Transverse colon (tissue), 4 donors: ENCODE measurements around the gene HNRNPH3. TPM values are rescaled to one million over a fixed set of nuclear protein-coding genes. Genes with fewer than 3 reads are reported as not detected.

Source experiments
- DNase-seq: peaks from one replicate; pipeline ENCODE4 v3.0.0-alpha.2; 2019
- H3K27ac ChIP-seq, 4 donors: fragments of 200-600 bp; sonication (generic); 2 replicates each; pipeline ENCODE4 v1.5.1; 2016 to 2018; ENCODE audit warnings: inconsistent platforms in 4 of 4
- H3K27me3 ChIP-seq: fragments of 200-600 bp; sonication (generic); 2 replicates; pipeline ENCODE4 v1.5.1; 2017; ENCODE audit warnings: inconsistent platforms
- H3K36me3 ChIP-seq, 4 donors: fragments of 200-600 bp; sonication (generic); 2 replicates each; pipeline ENCODE4 v1.5.1; 2017 to 2019; ENCODE audit warnings: inconsistent platforms in 4 of 4
- H3K4me1 ChIP-seq, 4 donors: fragments of 200-600 bp; sonication (generic); 2 replicates each; pipeline ENCODE4 v1.5.1; 2017 to 2020; ENCODE audit warnings: inconsistent platforms in 4 of 4
- H3K4me3 ChIP-seq, 4 donors: fragments of 200-600 bp; sonication (generic); 1 replicate in 1 of 4; 2 replicates in 3 of 4; pipeline versions ENCODE4 v1.5.1 to v1.6.1; 2017 to 2019; ENCODE audit warnings: inconsistent platforms in 4 of 4
- H3K9me3 ChIP-seq, 2 donors: fragments of 200-600 bp; sonication (generic); 2 replicates each; pipeline ENCODE4 v1.5.1; 2017 to 2019; ENCODE audit warnings: inconsistent platforms in 2 of 2
- CTCF ChIP-seq, 5 experiments: fragments of 200-600 bp in 3 of 5; fragments of 450-650 bp in 2 of 5; sonication (generic) in 3 of 5; IDR thresholded peaks; 1 replicate in 2 of 5; 2 replicates in 3 of 5; pipeline ENCODE4 v1.5.1; 2016 to 2017; ENCODE audit warnings: antibody characterized with exemption in 5 of 5, inconsistent platforms in 3 of 5, mild to moderate bottlenecking in 2 of 5, moderate library complexity in 1 of 5
- EP300 ChIP-seq: sonication (generic); formaldehyde crosslinking; IDR thresholded peaks from one replicate; pipeline ENCODE4 v1.6.1; 2017; ENCODE audit warnings: antibody characterized with exemption, low read depth
- POLR2A ChIP-seq: fragments of 450-650 bp; IDR thresholded peaks from one replicate; pipeline ENCODE4 v1.6.1; 2016; ENCODE audit warnings: antibody characterized with exemption, mild to moderate bottlenecking, moderate library complexity
- POLR2AphosphoS5 ChIP-seq, 3 donors: sonication (generic); formaldehyde crosslinking; IDR thresholded peaks; one replicate each; pipeline ENCODE4 v1.6.1; 2016; ENCODE audit warnings: antibody characterized with exemption in 3 of 3
- WGBS, 2 donors: methylation state at CpG; one replicate each; pipeline ENCODE4 v1.1.5; 2018; ENCODE audit warnings: low coverage in 1 of 2; 5-methylcytosine and 5-hydroxymethylcytosine counted together
- in situ Hi-C, 4 donors: fragments of 200-750 bp; cut with MboI; loops; one replicate each; pipeline versions ENCODE4 v1.15.0 to v1.15.1; 2017; ENCODE audit warnings: low sequenced_read_pairs in 3 of 4, low pct_ligation_motif_present in 1 of 4, low pct_unique_long_range_greater_than_20kb in 1 of 4
- intact Hi-C: fragments of 100-400 bp; cut with DNase I; formaldehyde crosslinking; loops from one replicate; pipeline ENCODE4 v1.15.1; 2023; ENCODE audit warnings: low total_unique reads
- total RNA-seq, 4 donors: library from RNA; depleted of rRNA; stranded (reverse); fragments of >200 nt; gene quantifications; one replicate each; pipeline ENCODE4 v1.1.0, GENCODE V29; 2016

Gene HNRNPH3
- total RNA-seq, 4 donors from 2014 or later: 8.2 to 89.4 (median 57.1) TPM

- 68 to 86% methylated on average over 3 of the region's 3 CpGs for WGBS, 2 donors
- no peak for DNase-seq
- H3K27ac ChIP-seq: no peak overlapping the region
These were observed 32.4 kb downstream of the HNRNPH3 start for GRCh38 chr10:68364101-68364886.

GRCh38 chr10:68365611-68366010, 33.7 kb downstream of the HNRNPH3 start:
- Histone ChIP-seq H3K27me3 (no peaks in the 10 kb centered on the region), H3K4me1 (no peaks in the 10 kb centered on the region), H3K4me3 (no peak overlapping the region), H3K9me3 (no peaks in the 10 kb centered on the region), H3K27ac (no peak overlapping the region), H3K36me3 (peaks cover 0 to 41% (median 16%) of the 10 kb centered on the region in 4 donors)
- 68 to 72% methylated on average over 2 of the region's 2 CpGs for WGBS, 2 donors
- no peak for DNase-seq
- intact Hi-C loops (no loop called here), in situ Hi-C loops (no loop called here)
- TF ChIP-seq EP300: no peak

More at GRCh38 chr10:68364101-68364886, 32.4 kb downstream of the HNRNPH3 start:
- Histone ChIP-seq H3K9me3 (no peaks in the 10 kb centered on the region), H3K36me3 (peaks cover 0 to 30% (median 14%) of the 10 kb centered on the region in 4 donors), H3K27me3 (no peaks in the 10 kb centered on the region), H3K4me1 (no peaks in the 10 kb centered on the region), H3K4me3 (no peak overlapping the region)
- in situ Hi-C loops (no loop called here), intact Hi-C loops (no loop called here)
- TF ChIP-seq POLR2AphosphoS5 (IDR thresholded peaks at IDR 0.05) (no peak), CTCF (IDR thresholded peaks at IDR 0.05) (no peak), EP300 (no peak), POLR2A (no peak)

GRCh38 chr10:68366600-68366999, 34.7 kb downstream of the HNRNPH3 start:
- no peak for TF ChIP-seq POLR2AphosphoS5 (IDR thresholded peaks at IDR 0.05)
- TF ChIP-seq POLR2A: no peak
- TF ChIP-seq EP300: no peak
- no peak for TF ChIP-seq CTCF (IDR thresholded peaks at IDR 0.05)
- Histone ChIP-seq H3K9me3 (no peaks in the 10 kb centered on the region), H3K36me3 (peaks cover 0 to 50% (median 19%) of the 10 kb centered on the region in 4 donors), H3K4me1 (no peaks in the 10 kb centered on the region), H3K4me3 (no peak overlapping the region), H3K27me3 (no peaks in the 10 kb centered on the region), H3K27ac (no peak overlapping the region)
- WGBS, 2 donors: 98% methylated on average over 5 of the region's 5 CpGs
- no peak for DNase-seq
- intact Hi-C loops (no loop called here), in situ Hi-C loops (no loop called here)

GRCh38 chr10:68367121-68367520, 35.3 kb downstream of the HNRNPH3 start:
- Histone ChIP-seq H3K4me3 (no peak overlapping the region), H3K4me1 (no peaks in the 10 kb centered on the region), H3K27ac (no peak overlapping the region), H3K9me3 (no peaks in the 10 kb centered on the region), H3K36me3 (peaks cover 0 to 50% (median 19%) of the 10 kb centered on the region in 4 donors), H3K27me3 (no peaks in the 10 kb centered on the region)
- intact Hi-C loops: no loop called here
- in situ Hi-C loops: no loop called here
- DNase-seq: no peak
- TF ChIP-seq CTCF (IDR thresholded peaks at IDR 0.05) (no peak), EP300 (no peak), POLR2AphosphoS5 (IDR thresholded peaks at IDR 0.05) (no peak), POLR2A (no peak)
- WGBS, 2 donors: 88 to 100% methylated on average over 1 to 2 of the region's 2 CpGs

GRCh38 chr10:68371604-68372003, 39.7 kb downstream of the HNRNPH3 start:
- no peak for DNase-seq
- intact Hi-C loops (no loop called here), in situ Hi-C loops (no loop called here)
- no peak for TF ChIP-seq CTCF (IDR thresholded peaks at IDR 0.05)
- H3K36me3 ChIP-seq: peaks cover 0 to 71% (median 13%) of the 10 kb centered on the region in 4 donors
- no peaks in the 10 kb centered on the region for H3K4me1 ChIP-seq
- no peak overlapping the region for H3K4me3 ChIP-seq
- 100% methylated on average over 1 of the region's 1 CpG for WGBS, 2 donors
- H3K9me3 ChIP-seq: peaks cover 0 to 4% of the 10 kb centered on the region in 2 donors
- no peak overlapping the region for H3K27ac ChIP-seq
- no peaks in the 10 kb centered on the region for H3K27me3 ChIP-seq
